ENCODE measurements around the gene PTPRN2. TPM values are rescaled to one million over a fixed set of nuclear protein-coding genes. Genes with fewer than 3 reads are reported as not detected.

PTPRN2 gene
- total and polyA plus RNA-seq, 2 of the 8 experiments (the other 6 are each of a cell fraction or from before 2014, with no cell fraction given): 2.6 to 4.5 TPM

GRCh38 chr7:157602156-157602555 is 985.5 kb downstream of the PTPRN2 start:
- CTCF ChIA-PET (ENCODE audit: partially characterized antibody): interaction anchor here (0.6 to 1.3 kb wide), 3 partner anchors 90 to 831 kb away, joined by 3 to 4 read pairs (median 3); no protein-coding TSS in a partner anchor
- 87% methylated on average over 15 of the region's 15 CpGs; no CpG with 5 or more reads in 1 of the 2 experiments for WGBS, 2 experiments (ENCODE audit: extremely low coverage in 1 of 2, insufficient coverage in 1 of 2, insufficient read length in 1 of 2, insufficient replicate concordance in 2 of 2, low coverage in 1 of 2, low lambda C conversion rate in 2 of 2, missing lambda C conversion rate in 1 of 2)
- TF ChIP-seq HDAC6 (IDR thresholded peaks at IDR 0.05; ENCODE audit: low read depth, low read length) (no peak), CHD2 (IDR thresholded peaks at IDR 0.05; ENCODE audit: low read length) (no peak), FOSL1 (IDR thresholded peaks at IDR 0.05; ENCODE audit: insufficient read depth, low read depth, low read length) (no peak), SAP30 (IDR thresholded peaks at IDR 0.05; ENCODE audit: insufficient read depth, insufficient replicate concordance, low read length) (no peak), NRF1 (IDR thresholded peaks at IDR 0.05; ENCODE audit: low read depth, low read length) (no peak), CTBP2 (IDR thresholded peaks at IDR 0.05; ENCODE audit: borderline replicate concordance, insufficient read depth, insufficient read length, low read length) (no peak), GTF2F1 (IDR thresholded peaks at IDR 0.05; ENCODE audit: borderline replicate concordance, low read depth, low read length) (no peak), NANOG (IDR thresholded peaks at IDR 0.05; ENCODE audit: insufficient read depth, low read depth, low read length, poor library complexity, severe bottlenecking) (no peak), TCF12 (IDR thresholded peaks at IDR 0.05; ENCODE audit: low read depth, low read length) (no peak), SIX5 (IDR thresholded peaks at IDR 0.05; ENCODE audit: low read depth, low read length) (no peak)
- TF ChIP-seq, protein P1, sequence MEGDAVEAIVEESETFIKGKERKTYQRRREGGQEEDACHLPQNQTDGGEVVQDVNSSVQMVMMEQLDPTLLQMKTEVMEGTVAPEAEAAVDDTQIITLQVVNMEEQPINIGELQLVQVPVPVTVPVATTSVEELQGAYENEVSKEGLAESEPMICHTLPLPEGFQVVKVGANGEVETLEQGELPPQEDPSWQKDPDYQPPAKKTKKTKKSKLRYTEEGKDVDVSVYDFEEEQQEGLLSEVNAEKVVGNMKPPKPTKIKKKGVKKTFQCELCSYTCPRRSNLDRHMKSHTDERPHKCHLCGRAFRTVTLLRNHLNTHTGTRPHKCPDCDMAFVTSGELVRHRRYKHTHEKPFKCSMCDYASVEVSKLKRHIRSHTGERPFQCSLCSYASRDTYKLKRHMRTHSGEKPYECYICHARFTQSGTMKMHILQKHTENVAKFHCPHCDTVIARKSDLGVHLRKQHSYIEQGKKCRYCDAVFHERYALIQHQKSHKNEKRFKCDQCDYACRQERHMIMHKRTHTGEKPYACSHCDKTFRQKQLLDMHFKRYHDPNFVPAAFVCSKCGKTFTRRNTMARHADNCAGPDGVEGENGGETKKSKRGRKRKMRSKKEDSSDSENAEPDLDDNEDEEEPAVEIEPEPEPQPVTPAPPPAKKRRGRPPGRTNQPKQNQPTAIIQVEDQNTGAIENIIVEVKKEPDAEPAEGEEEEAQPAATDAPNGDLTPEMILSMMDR (IDR thresholded peaks at IDR 0.05; ENCODE audit: control extremely low read depth in 1 of 3, insufficient read depth in 1 of 3, low read depth in 1 of 3, low read length in 3 of 3): no peak

More at GRCh38 chr7:157602156-157602555, 985.5 kb downstream of the PTPRN2 start:
- Histone ChIP-seq H3K9ac (replicated peaks in 1 of 4; ENCODE audit: extremely low read depth in 1 of 4, low read depth in 3 of 4, low read length in 3 of 4) (no peak overlapping the region), H2BK5ac (ENCODE audit: low read depth, low read length) (no peak overlapping the region), H4K5ac (ENCODE audit: insufficient read length, low read depth, low read length) (no peak overlapping the region), H3K56ac (replicated peaks; ENCODE audit: insufficient read length, low read depth, low read length) (no peak overlapping the region), H3K4me1 (replicated peaks in 1 of 4; ENCODE audit: control insufficient read depth in 3 of 4, insufficient read depth in 4 of 4, low read length in 3 of 4) (no peaks in the 10 kb centered on the region), H3K4me3 (ENCODE audit: extremely low read depth in 1 of 4, insufficient read depth in 2 of 4, low read depth in 3 of 4, low read length in 4 of 4) (no peak overlapping the region), H3K18ac (ENCODE audit: extremely low read depth, low read length) (no peak overlapping the region), H4K8ac (ENCODE audit: extremely low read depth, insufficient read depth, low read length) (no peak overlapping the region), H2AFZ (ENCODE audit: low read length) (no peak overlapping the region), H3K36me3 (ENCODE audit: control insufficient read depth in 2 of 4, insufficient read depth in 4 of 4, low read length in 3 of 4) (no peaks in the 10 kb centered on the region), H4K91ac (replicated peaks; ENCODE audit: insufficient read length, low read length) (no peak overlapping the region), H2AK5ac (ENCODE audit: low read depth, low read length) (no peak overlapping the region), H2BK12ac (ENCODE audit: low read depth, low read length) (no peak overlapping the region), H3K79me1 (ENCODE audit: low read depth, low read length) (no peaks in the 10 kb centered on the region), H2BK15ac (ENCODE audit: low read length) (no peak overlapping the region), H2BK120ac (replicated peaks; ENCODE audit: low read depth, low read length) (no peak overlapping the region), H3K4me2 (ENCODE audit: insufficient read depth in 1 of 2, low read depth in 2 of 2, low read length in 2 of 2) (no peak overlapping the region), H3K27me3 (replicated peaks in 1 of 4; ENCODE audit: control insufficient read depth in 3 of 4, extremely low read depth in 1 of 4, insufficient read depth in 3 of 4, low read length in 3 of 4) (peaks cover 19 to 67% (median 57%) of the 10 kb centered on the region in 4 experiments), H4K20me1 (replicated peaks in 1 of 2; ENCODE audit: control insufficient read depth in 1 of 2, insufficient read depth in 2 of 2, low read length in 2 of 2) (peaks cover 3 to 4% of the 10 kb centered on the region in 2 experiments), H3K79me2 (ENCODE audit: control insufficient read depth in 1 of 2, insufficient read depth in 2 of 2, low read length in 2 of 2) (no peaks in the 10 kb centered on the region), H3K27ac (ENCODE audit: low read depth, low read length) (no peak overlapping the region), H3K14ac (ENCODE audit: insufficient read length) (no peak overlapping the region), H2BK20ac (ENCODE audit: low read length) (no peak overlapping the region), H3K9me3 (ENCODE audit: insufficient read depth in 2 of 2, low read depth in 1 of 2, low read length in 1 of 2) (no peaks in the 10 kb centered on the region), H3K23me2 (ENCODE audit: low read depth, low read length) (no peaks in the 10 kb centered on the region), H3K23ac (ENCODE audit: insufficient read length) (no peak overlapping the region), H3K4ac (replicated peaks; ENCODE audit: insufficient read length, low read depth, low read length) (no peak overlapping the region)
- POLR2A ChIA-PET (ENCODE audit: partially characterized antibody): interaction anchor here (0.6 kb wide), 1 partner anchor 11 kb away, joined by 3 read pairs; no protein-coding TSS in a partner anchor
- no peak for FAIRE-seq
- no peak for DNase-seq (ENCODE audit: low read depth in 1 of 2, low spot score in 2 of 2)

Data from H1 (cell line).